Islet of Langerhans (tissue), 1 donor: ENCODE results near the gene PRKCZ.

Source experiments
- FAIRE-seq: peaks from one replicate; lab custom pipeline; 2011; peaks lifted over from hg19 to GRCh38; lab: Jason Lieb, UNC

The PRKCZ gene

DNA sequence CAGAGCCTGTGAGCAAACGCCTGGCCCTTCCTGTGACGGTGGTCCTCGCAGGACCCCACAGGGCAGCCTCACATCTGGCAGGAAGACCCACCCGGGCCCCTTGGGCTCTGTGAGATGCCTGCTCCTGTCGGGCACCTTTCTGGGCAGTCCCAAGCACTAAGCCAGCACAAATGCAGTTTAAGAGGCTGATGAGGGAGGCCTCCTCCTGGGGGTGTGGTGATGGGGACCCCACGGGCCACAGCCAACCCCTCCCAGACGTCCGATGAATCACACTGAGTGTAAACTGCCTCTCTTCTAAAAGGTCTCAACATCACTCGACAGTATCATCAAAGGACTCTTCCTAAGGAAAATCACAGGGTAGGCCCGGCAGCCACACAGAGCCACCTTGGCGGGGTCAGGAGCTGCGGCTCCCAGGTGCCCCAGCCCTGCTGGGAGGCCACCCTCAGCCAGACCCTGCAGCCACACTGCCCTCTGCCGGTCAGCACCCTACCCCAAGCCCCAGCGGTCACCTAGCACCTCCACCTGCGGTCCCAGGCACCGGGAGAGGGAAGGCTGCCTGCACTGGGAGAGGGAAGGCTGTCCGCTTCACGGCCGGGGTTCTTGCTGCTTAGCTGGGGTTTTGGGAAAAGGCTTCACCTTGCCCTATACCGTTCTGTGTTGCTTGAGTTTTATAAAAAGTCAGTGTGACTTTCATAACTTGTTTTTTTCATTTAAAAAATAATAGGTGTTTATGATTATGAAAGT is 3.9 kb upstream of the PRKCZ start:
- FAIRE-seq: no peak

GRCh38 chr1:2046953-2047748 is 3.1 kb upstream of the PRKCZ start:
- no peak for FAIRE-seq

DNA sequence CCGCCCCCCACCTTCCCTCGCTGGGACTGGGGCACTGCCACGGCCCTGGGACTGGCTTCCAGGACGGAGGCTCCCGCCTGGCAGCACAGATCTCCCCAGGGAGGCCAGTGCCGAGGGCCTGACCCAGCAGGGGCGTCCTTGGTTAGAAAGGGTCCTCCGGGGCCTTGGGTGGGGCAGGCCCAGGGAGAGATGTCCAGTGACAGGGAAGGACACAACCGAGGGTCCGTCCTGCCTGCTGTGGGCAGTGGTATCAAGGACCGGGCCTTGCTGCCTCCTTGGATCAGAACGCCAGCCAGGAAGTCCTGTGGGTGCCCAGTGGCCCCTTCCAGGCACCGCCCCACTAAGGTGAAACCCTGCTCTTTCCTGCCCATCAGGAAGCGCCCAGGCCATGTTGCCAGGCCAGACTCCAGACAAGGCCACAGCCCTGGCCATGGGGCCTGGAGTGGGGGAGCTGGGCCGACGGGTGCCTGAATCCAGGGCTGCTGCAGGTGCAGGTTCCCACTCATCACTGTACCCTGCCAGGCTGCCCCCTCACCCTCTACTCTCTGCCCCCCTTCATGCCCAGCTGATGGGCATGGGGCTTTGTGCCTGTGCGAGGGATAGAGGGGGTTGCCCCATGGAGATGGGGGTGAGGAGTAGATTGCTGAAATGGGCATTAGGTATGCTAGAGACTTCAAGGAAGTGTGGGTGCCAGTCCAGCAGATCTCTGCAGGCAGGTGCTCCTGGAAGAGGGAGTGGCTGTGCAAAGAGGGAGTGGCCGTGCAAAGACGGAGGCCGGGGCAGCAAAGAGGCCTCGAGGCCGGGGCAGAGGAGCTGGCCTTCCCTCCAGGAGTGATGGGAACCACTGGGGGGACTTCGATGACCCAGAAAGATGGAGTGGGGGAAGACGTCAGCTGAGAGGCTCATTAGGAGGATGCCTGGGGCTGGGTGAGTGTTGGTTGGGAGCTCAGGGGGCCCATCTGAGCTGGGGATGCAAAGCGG is 2.2 kb upstream of the PRKCZ start:
- FAIRE-seq: no peak

GRCh38 chr1:2049225-2049717 is 940 bp upstream of the PRKCZ start:
- FAIRE-seq: no peak

DNA sequence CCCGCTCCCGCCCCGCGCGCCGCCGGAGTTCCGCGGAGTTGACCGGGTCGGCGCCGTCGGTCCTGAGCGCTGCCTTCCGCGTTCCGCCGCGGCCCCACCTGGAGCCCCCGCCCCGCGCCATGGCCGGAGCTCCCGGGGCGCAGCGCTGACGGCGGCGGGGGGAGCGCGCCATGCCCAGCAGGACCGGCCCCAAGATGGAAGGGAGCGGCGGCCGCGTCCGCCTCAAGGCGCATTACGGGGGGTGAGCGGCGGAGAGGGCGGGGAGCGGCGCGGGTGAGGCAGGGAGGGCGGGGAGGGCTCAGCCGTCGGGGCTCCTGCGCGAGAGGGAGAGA is 216 bp downstream of the PRKCZ start:
- FAIRE-seq: no peak

DNA sequence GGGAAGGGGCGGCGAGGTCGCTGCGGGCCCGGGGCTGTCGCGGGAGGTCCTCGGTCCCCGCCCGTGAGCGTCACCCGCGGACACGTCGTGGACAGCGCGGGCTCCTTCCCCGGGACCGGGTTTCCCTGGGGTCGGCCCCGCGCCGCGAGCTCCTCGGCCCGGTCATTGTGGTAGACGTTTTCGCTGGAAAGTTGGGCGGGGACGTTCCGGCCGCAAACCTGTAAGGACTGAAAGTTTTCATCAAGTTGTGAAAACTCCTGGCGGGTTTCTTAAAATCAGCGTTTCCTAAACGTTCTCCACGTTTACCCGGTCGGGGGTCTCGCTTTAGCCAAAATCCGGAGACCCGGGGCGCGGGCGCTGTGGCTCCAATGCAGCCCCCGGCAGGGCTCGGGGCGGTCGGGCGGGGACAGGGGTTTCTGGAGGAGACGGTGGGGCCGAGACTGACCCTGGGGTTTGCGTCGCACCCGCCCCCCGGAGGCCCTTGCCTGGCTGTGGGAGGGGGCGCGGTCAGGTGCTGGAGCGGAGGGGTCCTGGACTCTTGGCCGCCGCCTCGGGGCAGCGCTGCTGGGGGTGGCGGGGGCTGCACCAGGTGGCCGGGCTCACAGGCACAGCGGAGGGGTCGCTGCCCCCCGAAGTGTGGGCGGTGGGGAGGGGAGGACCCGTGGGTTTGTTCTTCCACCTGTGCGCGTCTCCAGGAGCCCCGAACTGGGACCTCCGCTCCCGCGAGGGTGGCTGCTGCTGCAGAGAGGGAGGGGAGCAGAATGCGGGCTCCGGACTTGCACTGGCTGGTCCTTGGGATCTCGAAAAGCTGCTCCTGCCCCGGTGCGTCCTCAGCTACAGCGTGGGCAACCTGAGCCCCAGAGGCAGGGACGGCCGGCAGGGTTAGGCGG is 827 bp downstream of the PRKCZ start:
- no peak for FAIRE-seq

- no peak for FAIRE-seq
These were observed 2.0 kb downstream of the PRKCZ start for GRCh38 chr1:2052054-2052679.

DNA sequence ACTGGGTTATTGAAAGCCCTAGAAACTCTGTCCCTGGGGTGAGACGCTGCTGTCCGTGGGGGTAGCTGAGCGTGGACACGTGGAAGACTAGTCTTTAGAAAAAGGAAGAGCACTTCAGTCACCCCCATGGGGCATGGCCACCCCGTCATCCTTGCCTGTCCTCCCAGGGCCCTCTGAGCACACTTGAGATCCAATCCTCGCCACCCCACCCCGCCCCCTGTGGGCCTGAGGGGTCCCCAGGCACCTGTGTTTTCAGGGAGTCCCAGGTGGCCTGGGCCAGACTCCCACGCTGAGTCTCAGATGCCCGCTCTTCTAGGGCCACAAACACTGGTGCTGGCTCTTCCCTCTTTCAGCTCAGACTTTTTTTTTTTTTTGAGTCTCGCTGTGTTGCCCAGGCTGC is 2.5 kb downstream of the PRKCZ start:
- no peak for FAIRE-seq

GRCh38 chr1:2053217-2053616 is 3.0 kb downstream of the PRKCZ start:
- no peak for FAIRE-seq

GRCh38 chr1:2053784-2054376 is 3.7 kb downstream of the PRKCZ start:
- FAIRE-seq: no peak

DNA sequence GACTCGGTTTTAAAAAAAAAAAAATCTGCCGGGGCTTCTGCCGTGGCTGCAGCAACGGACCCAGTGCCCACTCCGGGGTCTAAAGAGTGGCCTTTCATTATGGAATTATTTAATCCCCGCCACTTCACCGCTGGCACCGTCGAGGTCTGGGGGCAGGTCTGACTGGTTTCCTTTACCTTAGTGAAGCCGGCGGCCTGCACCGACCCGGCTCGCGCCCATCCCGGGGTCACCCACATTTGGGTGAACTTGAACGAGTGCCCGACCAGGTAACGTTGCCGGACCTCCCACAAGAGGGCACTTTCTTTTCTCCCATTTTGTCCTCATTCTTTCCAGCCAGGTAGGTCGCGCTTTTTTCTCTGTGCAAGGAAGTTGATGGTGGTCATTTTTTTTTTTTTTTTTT is 4.3 kb downstream of the PRKCZ start:
- no peak for FAIRE-seq

GRCh38 chr1:2055911-2056575 is 5.8 kb downstream of the PRKCZ start:
- no peak for FAIRE-seq

DNA sequence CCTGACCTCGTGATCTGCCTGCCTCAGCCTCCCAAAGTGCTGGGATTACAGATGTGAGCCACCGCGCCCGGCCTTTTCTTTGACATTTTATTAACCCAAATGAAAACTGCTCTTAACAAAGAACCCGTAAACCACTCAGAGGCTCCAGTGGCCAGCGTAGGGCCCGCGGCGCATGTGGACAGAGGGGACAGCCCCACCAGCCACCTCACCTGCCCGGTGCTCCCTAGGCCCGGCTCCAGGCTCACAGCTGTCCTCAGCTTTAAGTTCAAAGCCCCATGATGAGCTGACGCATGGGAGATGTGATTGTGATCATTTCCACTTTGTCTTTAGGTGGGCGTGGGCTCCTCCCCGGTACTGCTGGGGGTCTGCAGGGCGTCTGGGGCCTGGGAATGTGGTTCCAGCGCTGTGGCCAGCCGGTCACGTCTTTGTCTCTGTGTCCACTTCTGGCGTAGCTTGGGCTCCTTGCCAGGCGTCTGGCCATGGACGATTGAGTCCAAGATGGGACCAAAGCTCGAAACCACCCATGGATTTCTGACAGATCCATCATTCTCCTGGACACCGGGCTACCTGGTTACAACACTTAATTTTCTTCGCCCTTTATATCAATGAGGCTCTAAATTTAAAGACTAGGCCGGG is 6.9 kb downstream of the PRKCZ start:
- FAIRE-seq: no peak

DNA sequence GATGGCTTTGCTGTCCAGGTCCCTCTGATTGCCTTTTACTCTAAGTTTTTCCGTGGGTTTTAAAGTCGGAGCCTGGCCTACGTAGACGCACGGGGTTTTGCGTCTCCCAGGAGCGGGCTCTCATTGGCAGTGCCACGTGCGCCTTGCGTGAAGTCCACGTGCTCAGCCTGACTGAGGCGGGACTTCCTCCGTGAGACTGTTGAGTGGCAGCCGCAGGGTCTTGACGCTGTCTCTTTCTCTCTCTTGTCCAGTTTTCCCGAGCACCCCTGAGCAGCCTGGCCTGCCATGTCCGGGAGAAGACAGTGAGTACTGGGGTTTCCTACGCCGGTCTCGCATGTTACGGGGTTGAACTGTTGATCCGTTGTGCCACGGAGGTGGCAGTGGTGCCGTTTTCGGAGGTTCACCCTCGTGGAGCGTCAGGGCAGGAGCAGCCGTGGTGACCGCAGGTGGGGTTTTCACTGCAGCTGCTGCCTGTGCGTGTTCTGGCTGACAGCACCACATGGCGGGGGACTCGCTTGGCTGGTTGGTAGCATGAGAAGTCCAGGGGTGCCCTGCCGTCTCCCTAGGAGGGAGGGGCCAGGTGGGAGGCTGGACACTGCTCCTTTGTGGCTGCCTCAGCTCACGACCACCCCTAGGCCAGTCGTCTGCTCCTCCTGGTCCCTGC is 9.2 kb downstream of the PRKCZ start:
- FAIRE-seq: no peak

DNA sequence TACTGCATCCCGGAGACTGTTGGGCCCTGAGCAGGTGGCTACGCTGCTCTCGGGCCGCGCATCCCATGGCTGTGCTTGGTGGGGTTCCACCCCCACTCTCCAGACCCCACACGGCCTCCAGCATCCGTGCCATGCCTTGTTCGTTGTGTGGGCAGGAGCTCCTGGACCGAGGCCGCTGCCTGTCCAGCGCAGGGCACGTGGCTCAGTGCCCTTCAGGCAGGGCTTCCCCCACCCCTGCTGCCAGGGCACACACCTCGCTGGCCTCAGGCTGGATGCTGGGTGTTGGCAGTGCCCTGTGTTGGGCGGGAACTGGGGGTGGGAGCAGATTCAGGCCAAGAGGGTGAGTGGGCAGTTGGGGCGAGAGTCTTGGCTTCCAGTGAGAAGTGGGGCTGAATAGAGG is 9.9 kb downstream of the PRKCZ start:
- FAIRE-seq: no peak

GRCh38 chr1:2060535-2060934 is 10.3 kb downstream of the PRKCZ start:
- FAIRE-seq: no peak

- no peak for FAIRE-seq
These were observed 11.0 kb downstream of the PRKCZ start for GRCh38 chr1:2061065-2061778.

DNA sequence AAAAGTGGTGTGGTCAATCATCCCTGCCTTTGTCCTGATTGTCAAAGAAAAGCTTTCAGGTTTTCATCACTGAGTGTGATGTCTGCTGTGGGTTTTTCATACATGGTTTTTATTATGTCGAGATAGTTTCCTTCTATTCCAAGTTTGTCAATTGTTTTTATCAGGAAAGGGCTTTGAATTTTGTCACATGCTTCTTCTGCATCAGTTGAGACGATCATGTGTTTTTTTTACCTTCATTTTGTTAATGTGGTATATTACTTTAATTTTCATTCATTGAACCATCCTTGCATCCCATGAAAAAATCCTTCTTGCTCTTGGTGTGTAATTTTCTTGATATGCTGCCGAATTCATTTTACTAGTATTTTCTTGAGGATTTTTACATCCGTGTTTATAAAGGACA is 15.5 kb downstream of the PRKCZ start:
- no peak for FAIRE-seq
